ENCODE data around the gene NEUROG2. TPM values are rescaled to one million over a fixed set of nuclear protein-coding genes. Genes with fewer than 3 reads are reported as not detected.

The NEUROG2 gene
- total RNA-seq, 1 donor from 2014 or later, result not detected

DNA sequence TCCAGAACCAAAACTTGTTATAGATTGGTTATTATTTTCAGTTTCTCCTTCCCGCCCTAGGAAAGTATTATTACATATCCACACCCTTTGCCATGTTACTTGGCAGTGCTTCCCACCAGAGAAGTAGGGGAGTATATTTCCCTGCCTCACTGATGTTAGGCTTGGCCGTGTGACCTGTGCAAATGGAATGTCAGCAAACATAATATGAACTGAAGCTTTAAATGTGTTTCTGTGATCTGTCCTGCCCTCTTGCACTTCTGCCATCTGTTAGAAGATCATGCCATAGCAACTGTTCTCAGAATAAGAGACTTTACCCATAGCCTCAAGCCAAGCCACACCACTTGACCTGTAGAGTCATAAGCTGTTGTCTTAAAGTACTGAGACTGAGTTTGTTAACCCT is 36.7 kb upstream of the NEUROG2 start:
- Histone ChIP-seq H3K4me3 (ENCODE audit: insufficient read depth, low read depth, low read length) (no peak overlapping the region), H3K4me1 (ENCODE audit: insufficient read depth, low read length) (peaks cover 13% of the 10 kb centered on the region), H3K9ac (ENCODE audit: low read length) (no peak overlapping the region), H3K9me3 (ENCODE audit: insufficient read depth, low read depth, low read length) (no peaks in the 10 kb centered on the region), H2AFZ (ENCODE audit: low read depth, low read length) (peak overlapping the region; percentile 14), H3K27ac (ENCODE audit: low read depth, low read length) (no peak overlapping the region), H4K20me1 (ENCODE audit: insufficient read depth, low read length) (no peaks in the 10 kb centered on the region), H3K4me2 (ENCODE audit: low read length) (peak overlapping the region; percentile 37), H3K36me3 (ENCODE audit: insufficient read depth, low read length) (no peaks in the 10 kb centered on the region), H3K27me3 (ENCODE audit: insufficient read depth, low read length) (no peaks in the 10 kb centered on the region), H3K79me2 (ENCODE audit: insufficient read depth, low read length) (no peaks in the 10 kb centered on the region)
- Mint-ChIP-seq H3K4me1 (ENCODE audit: low read depth, unreplicated experiment) (peaks cover 10% of the 10 kb centered on the region), H3K4me3 (ENCODE audit: unreplicated experiment) (no peak overlapping the region), H3K27ac (ENCODE audit: unreplicated experiment) (no peak overlapping the region), H3K36me3 (ENCODE audit: low read depth, unreplicated experiment) (no peaks in the 10 kb centered on the region), H3K9me3 (ENCODE audit: unreplicated experiment) (no peaks in the 10 kb centered on the region), H3K27me3 (ENCODE audit: low read depth, unreplicated experiment) (no peaks in the 10 kb centered on the region)
- FAIRE-seq (peak; percentile 79), DNase-seq (ENCODE audit: low read depth) (peak; percentile 64)
- TF ChIP-seq EZH2 (IDR thresholded peaks at IDR 0.05; ENCODE audit: insufficient read depth, low read length), result no peak
- TF ChIP-seq, protein P1, sequence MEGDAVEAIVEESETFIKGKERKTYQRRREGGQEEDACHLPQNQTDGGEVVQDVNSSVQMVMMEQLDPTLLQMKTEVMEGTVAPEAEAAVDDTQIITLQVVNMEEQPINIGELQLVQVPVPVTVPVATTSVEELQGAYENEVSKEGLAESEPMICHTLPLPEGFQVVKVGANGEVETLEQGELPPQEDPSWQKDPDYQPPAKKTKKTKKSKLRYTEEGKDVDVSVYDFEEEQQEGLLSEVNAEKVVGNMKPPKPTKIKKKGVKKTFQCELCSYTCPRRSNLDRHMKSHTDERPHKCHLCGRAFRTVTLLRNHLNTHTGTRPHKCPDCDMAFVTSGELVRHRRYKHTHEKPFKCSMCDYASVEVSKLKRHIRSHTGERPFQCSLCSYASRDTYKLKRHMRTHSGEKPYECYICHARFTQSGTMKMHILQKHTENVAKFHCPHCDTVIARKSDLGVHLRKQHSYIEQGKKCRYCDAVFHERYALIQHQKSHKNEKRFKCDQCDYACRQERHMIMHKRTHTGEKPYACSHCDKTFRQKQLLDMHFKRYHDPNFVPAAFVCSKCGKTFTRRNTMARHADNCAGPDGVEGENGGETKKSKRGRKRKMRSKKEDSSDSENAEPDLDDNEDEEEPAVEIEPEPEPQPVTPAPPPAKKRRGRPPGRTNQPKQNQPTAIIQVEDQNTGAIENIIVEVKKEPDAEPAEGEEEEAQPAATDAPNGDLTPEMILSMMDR (IDR thresholded peaks at IDR 0.05; ENCODE audit: insufficient read depth, low read depth, low read length), result no peak

DNA sequence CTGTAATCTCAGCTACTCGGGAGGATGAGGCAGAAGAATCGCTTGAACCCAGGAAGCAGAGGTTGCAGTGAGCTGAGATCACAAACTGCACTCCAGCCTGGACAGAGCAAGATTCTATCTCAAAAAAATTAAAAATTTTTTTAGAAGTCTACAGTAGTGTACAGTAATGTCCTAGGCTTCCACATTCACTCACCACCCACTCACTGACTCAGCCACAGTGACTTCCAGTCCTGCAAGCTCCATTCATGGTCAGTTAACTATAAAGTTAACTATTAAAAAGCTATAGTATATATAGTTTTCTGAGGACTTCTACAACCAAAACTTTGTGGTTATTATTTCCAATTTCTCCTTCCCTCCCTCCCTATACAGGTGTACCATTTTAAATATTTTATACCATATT is 34.7 kb upstream of the NEUROG2 start:
- H3K9ac ChIP-seq (ENCODE audit: low read length), result no peak overlapping the region
- no peaks in the 10 kb centered on the region for H3K9me3 ChIP-seq (ENCODE audit: insufficient read depth, low read depth, low read length)
- no peak overlapping the region for H2AFZ ChIP-seq (ENCODE audit: low read depth, low read length)
- H3K27me3 ChIP-seq (ENCODE audit: insufficient read depth, low read length), result no peaks in the 10 kb centered on the region
- no peak overlapping the region for H3K4me3 ChIP-seq (ENCODE audit: insufficient read depth, low read depth, low read length)
- peak overlapping the region; percentile 34 for H3K27ac Mint-ChIP-seq (ENCODE audit: unreplicated experiment)
- DNase-seq (ENCODE audit: low read depth) (peak; percentile 77), FAIRE-seq (peak; percentile 29)
- no peaks in the 10 kb centered on the region for H3K36me3 ChIP-seq (ENCODE audit: insufficient read depth, low read length)
- H4K20me1 ChIP-seq (ENCODE audit: insufficient read depth, low read length), result no peaks in the 10 kb centered on the region
- H3K27ac ChIP-seq (ENCODE audit: low read depth, low read length), result peak overlapping the region; percentile 51
- H3K9me3 Mint-ChIP-seq (ENCODE audit: unreplicated experiment), result no peaks in the 10 kb centered on the region
- H3K4me1 Mint-ChIP-seq (ENCODE audit: low read depth, unreplicated experiment), result peaks cover 10% of the 10 kb centered on the region
- H3K4me3 Mint-ChIP-seq (ENCODE audit: unreplicated experiment), result no peak overlapping the region
- H3K36me3 Mint-ChIP-seq (ENCODE audit: low read depth, unreplicated experiment), result no peaks in the 10 kb centered on the region
- H3K4me1 ChIP-seq (ENCODE audit: insufficient read depth, low read length), result peaks cover 13% of the 10 kb centered on the region
- H3K4me2 ChIP-seq (ENCODE audit: low read length), result peak overlapping the region; percentile 36
- H3K79me2 ChIP-seq (ENCODE audit: insufficient read depth, low read length), result no peaks in the 10 kb centered on the region
- no peak for TF ChIP-seq EZH2 (IDR thresholded peaks at IDR 0.05; ENCODE audit: insufficient read depth, low read length)
- TF ChIP-seq, protein P1 (IDR thresholded peaks at IDR 0.05; ENCODE audit: insufficient read depth, low read depth, low read length), result no peak
- H3K27me3 Mint-ChIP-seq (ENCODE audit: low read depth, unreplicated experiment), result no peaks in the 10 kb centered on the region

DNA sequence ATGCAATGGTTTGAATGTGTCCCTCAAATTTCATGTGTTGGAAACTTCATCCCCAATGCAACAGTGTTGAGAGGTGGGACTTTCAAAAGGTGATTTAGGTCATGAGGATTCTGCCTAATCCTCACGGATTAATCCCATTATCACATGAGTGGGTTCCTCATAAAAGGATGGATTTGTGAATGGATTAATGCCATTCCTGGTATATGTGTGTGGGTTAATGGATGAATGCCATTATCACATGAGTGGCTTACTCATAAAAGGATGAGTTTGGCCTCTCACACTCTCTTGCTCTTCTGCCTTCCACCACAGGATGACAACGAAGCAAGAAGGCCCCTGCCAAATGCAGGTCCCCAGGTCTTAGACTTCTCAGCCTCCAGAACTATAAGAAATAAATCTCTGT is 30.5 kb upstream of the NEUROG2 start:
- Mint-ChIP-seq H3K9me3 (ENCODE audit: unreplicated experiment) (no peaks in the 10 kb centered on the region), H3K4me3 (ENCODE audit: unreplicated experiment) (no peak overlapping the region), H3K36me3 (ENCODE audit: low read depth, unreplicated experiment) (no peaks in the 10 kb centered on the region), H3K4me1 (ENCODE audit: low read depth, unreplicated experiment) (no peaks in the 10 kb centered on the region), H3K27ac (ENCODE audit: unreplicated experiment) (no peak overlapping the region), H3K27me3 (ENCODE audit: low read depth, unreplicated experiment) (no peaks in the 10 kb centered on the region)
- no peak for DNase-seq (ENCODE audit: low read depth)
- H3K27me3 ChIP-seq (ENCODE audit: insufficient read depth, low read length), result no peaks in the 10 kb centered on the region
- H3K27ac ChIP-seq (ENCODE audit: low read depth, low read length), result no peak overlapping the region
- H4K20me1 ChIP-seq (ENCODE audit: insufficient read depth, low read length), result no peaks in the 10 kb centered on the region
- H3K36me3 ChIP-seq (ENCODE audit: insufficient read depth, low read length), result no peaks in the 10 kb centered on the region
- no peak overlapping the region for H3K4me3 ChIP-seq (ENCODE audit: insufficient read depth, low read depth, low read length)
- H3K9ac ChIP-seq (ENCODE audit: low read length), result no peak overlapping the region
- FAIRE-seq, result peak; percentile 5
- H3K79me2 ChIP-seq (ENCODE audit: insufficient read depth, low read length), result no peaks in the 10 kb centered on the region
- peaks cover 7% of the 10 kb centered on the region for H3K4me1 ChIP-seq (ENCODE audit: insufficient read depth, low read length)
- H2AFZ ChIP-seq (ENCODE audit: low read depth, low read length), result no peak overlapping the region
- TF ChIP-seq, protein P1 (IDR thresholded peaks at IDR 0.05; ENCODE audit: insufficient read depth, low read depth, low read length), result no peak
- TF ChIP-seq EZH2 (IDR thresholded peaks at IDR 0.05; ENCODE audit: insufficient read depth, low read length), result no peak
- H3K9me3 ChIP-seq (ENCODE audit: insufficient read depth, low read depth, low read length), result no peaks in the 10 kb centered on the region
- no peak overlapping the region for H3K4me2 ChIP-seq (ENCODE audit: low read length)
